Measurements from ENCODE around the gene CTDSPL2.

GRCh38 chr15:44438402-44438801, 11.0 kb downstream of the CTDSPL2 start:
- no peak for TF ChIP-seq CTCF (IDR thresholded peaks at IDR 0.05)
- TF ChIP-seq POLR2A (IDR thresholded peaks at IDR 0.05), result no peak

Measured in Peyer's patch (tissue), 4 donors.